Activated gamma-delta T cell (primary cell): ENCODE measurements around the gene GLI1.
"Not testable (repeated sequence)": the region's sequence is repeated elsewhere in the genome, so short reads cannot be mapped to it uniquely, and the experiment has no call there.

Experiments used
- DNase-seq: peaks from one replicate; lab custom pipeline; 2025; lab: John Stamatoyannopoulos, UW

GLI1 gene

DNA sequence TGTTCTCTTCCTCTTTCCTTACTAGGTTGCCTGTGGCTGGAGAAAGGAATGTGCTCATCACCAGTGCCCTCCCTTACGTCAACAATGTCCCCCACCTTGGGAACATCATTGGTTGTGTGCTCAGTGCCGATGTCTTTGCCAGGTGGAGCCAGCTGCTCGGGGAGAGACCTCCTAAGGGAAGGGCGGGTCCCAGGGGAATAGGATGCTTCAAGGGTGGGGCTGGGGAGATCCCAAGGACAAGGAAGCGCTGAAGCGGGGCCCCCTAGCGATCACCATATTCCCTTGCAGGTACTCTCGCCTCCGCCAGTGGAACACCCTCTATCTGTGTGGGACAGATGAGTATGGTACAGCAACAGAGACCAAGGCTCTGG lies 38.5 kb downstream of the GLI1 start:
- DNase-seq, result no peak

- DNase-seq, result no peak
These were observed 39.0 kb downstream of the GLI1 start for GRCh38 chr12:57498571-57498970.

GRCh38 chr12:57500213-57500612 lies 40.6 kb downstream of the GLI1 start:
- DNase-seq, result no peak

DNA sequence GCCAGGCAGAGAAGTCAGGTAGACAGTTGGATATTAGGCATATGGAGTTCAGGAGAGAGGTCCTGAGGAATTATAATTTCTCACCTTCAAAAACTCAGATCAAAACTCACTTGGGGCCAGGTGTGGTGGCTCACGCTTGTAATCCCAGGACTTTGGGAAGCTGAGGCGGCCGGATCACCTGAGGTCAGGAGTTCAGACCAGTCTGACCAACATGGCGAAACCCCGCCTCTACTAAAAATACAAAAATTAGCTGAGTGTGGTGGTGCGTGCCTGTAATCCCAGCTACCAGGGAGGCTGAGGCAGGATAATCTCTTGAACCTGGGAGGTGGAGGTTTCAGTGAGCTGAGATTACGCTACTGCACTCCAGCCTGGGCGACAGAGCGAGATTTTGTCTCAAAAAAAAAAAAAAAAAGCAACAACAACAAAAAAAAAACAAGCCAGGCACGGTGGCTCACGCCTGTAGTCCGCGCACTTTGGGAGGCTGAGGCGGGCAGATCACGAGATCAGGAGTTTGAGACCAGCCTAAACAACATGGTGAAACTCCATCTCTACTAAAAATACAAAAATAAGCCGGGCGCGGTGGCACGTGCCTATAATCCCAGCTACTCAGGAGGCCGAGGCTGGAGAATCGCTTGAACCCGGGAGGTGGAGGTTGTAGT lies 42.9 kb downstream of the GLI1 start:
- not testable (repeated sequence) for DNase-seq

- not testable (repeated sequence) for DNase-seq
These were observed 47.0 kb downstream of the GLI1 start for GRCh38 chr12:57506541-57506940.

- DNase-seq, result not testable (repeated sequence)
These were observed 48.2 kb downstream of the GLI1 start for GRCh38 chr12:57507796-57508195.

DNA sequence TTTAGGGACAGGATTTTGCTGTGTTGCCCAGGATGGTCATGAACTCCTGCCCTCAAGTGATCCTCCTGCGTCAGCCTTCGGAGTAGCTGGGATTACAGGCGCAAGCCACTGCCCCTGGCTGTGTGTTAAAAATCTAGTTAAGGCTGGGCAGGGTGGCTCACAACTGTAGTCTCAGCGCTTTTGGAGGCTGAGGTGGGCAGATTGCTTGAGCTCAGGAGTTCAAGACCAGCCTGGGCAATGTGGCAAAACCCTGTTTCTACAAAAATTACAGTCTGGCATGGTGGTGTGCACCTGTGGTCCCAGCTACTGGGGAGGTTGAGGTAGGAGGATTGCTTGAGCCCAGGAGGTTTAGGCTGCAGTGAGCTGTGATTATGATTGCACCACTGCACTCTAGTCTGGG lies 51.6 kb downstream of the GLI1 start:
- no peak for DNase-seq

DNA sequence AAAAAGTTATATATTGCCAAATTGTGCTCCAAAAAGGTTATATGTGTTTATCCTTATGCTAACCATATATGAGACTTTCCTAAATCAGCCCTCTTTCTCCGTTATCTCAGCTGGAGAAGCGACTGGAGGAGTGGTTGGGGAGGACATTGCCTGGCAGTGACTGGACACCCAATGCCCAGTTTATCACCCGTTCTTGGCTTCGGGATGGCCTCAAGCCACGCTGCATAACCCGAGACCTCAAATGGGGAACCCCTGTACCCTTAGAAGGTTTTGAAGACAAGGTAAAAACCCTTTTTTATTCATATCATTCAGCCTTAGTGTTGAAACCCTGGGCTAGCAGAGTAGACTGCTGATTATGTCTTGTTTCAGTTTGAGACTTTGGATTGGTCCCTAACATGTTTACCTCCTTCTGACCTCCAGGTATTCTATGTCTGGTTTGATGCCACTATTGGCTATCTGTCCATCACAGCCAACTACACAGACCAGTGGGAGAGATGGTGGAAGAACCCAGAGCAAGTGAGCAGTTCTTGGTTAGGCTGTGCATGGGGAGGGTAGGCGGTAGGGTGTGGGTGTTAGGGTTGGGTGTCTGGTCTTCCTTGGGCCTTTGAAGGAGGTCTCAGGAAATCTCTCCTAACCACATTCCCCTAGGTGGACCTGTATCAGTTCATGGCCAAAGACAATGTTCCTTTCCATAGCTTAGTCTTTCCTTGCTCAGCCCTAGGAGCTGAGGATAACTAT lies 52.2 kb downstream of the GLI1 start:
- no peak for DNase-seq

DNA sequence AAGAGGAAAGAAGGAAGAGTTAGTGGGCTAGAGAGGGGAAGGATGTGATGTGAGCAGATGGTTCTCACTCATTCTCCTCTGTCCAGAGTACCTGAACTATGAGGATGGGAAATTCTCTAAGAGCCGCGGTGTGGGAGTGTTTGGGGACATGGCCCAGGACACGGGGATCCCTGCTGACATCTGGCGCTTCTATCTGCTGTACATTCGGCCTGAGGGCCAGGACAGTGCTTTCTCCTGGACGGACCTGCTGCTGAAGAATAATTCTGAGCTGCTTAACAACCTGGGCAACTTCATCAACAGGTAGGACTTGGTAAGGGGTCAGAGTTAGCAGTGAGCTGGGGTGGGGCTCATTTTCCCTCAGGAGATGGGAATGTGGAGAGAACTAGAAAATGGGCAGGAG lies 53.1 kb downstream of the GLI1 start:
- no peak for DNase-seq

- no peak for DNase-seq
These were observed 53.7 kb downstream of the GLI1 start for GRCh38 chr12:57513266-57513665.

DNA sequence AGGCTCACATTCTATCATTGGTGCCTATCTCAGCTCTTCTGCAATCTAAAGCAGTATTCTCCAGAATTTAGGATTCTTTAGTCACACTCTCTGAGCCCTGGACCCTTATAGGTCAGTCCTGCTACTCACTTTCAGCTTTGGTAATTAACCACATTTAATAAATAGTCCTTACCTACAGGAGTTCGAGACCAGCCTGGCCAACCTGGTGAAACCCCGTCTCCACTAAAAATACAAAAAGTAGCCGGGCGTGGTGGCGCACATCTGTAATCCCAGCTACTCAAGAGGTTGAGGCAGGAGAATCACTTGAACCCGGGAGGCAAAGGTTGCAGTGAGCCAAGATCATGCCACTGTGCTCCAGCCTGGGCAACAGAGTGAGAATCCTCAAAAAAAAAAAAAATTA lies 54.1 kb downstream of the GLI1 start:
- not testable (repeated sequence) for DNase-seq

GRCh38 chr12:57514246-57514645 lies 54.7 kb downstream of the GLI1 start:
- DNase-seq, result not testable (repeated sequence)

- DNase-seq, result no peak
These were observed 55.3 kb downstream of the GLI1 start for GRCh38 chr12:57514720-57515407.

DNA sequence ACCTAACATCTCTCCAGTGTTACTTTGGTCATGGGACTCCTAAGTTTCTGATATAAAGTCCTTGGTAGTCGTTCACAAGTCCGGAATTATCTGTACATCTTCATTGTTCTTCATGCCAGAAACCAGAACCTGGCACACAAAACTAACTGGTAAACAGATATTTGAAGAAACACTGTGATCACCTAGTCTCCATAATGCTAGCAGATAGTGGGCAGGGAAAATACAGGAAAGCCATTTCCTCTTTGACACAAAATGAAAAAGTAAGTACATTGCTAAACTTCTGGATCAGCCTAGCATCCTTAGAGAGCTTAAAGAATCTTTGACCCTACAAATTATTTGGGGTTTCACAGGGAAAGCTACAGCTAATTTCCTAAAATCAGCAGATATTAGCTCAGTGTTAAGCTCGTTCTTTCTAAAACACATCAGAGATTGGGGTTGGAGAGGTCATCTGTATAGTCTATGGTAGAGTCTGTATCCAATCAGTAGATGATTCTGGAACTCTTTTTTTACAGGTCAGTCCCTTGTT lies 55.9 kb downstream of the GLI1 start:
- no peak for DNase-seq

DNA sequence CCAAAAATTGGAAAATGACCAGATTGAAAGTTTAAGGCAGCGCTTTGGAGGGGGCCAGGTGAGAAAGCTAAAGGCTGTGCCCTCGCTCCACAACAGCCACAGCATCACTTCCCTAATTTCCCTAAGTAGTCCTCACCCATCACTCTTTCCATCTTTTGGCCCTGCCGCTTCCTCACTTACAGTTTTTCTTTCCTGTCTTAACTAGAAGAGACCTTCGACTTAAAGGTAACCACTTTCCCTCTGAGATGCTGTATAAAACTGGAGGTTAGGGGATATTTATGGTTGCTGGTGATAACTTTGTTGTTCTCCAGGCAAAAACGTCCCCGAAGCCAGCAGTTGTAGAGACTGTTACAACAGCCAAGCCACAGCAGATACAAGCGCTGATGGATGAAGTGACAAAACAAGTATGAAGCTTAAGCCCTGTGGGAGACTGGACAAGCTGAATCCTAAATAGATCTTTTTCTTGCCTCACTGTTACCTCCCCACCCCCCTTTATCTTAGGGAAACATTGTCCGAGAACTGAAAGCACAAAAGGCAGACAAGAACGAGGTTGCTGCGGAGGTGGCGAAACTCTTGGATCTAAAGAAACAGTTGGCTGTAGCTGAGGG lies 56.5 kb downstream of the GLI1 start:
- DNase-seq, result no peak

DNA sequence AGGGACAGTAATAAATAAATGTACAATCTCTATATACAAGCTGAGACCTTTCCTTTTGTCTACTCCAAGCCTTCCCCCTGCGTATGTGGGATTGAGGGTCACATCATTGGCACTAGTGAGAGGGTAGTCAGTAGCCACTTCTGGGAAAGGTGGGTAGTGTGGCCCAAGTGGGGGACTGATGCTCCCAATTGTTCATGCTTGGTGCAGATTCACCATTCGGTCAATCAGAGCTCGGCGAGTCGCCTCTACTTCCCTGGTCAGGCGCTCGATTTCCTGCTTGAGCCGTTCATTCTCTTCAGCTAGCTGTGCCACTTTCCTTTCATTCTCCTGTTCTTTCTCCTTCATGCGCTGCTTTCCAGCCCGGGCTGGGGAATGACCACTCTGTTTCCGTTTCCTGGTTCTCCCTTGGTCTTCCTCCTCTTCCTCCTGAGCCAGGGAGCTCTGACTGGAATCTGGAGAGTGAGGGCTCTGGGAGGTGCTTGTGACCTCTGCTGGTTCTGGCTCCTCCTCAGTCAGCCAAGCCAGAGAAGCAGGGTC lies 57.1 kb downstream of the GLI1 start:
- no peak for DNase-seq

DNA sequence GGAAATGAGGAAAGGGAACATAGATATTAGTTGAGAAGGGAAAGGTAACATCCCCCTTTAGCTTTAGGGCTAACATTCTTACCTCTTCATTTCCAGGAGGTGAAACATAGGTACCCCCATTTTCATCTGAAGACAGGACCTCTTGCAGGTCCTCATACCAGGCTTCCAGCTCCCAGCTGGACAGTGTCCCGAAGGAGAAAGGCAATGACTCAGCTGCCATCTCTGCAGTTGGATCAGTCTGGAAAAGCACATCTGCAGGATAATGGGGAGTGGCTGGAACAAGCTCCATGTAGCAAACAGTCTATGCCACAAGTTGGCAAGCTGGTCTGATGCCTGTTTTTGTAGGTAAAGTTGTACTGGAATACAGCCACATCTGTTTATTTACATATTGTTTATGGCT lies 57.6 kb downstream of the GLI1 start:
- no peak for DNase-seq

DNA sequence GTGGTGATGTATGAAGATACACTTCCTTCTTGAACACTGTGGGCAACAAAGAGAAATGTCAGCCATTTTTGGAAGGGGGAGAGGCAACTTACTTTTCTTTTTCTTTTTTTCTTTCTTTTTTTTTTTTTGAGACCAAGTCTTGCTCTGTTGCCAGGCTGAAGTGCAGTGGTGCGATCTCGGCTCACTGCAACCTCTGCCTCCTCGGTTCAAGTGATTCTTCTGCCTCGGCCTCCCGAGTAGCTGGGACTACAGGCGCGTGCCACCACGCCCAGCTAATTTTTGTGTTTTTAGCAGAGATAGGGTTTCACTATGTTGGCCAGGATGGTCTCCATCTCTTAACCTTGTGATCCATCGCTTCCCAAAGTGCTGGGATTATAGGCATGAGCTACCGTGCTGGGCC lies 58.1 kb downstream of the GLI1 start:
- not testable (repeated sequence) for DNase-seq

DNA sequence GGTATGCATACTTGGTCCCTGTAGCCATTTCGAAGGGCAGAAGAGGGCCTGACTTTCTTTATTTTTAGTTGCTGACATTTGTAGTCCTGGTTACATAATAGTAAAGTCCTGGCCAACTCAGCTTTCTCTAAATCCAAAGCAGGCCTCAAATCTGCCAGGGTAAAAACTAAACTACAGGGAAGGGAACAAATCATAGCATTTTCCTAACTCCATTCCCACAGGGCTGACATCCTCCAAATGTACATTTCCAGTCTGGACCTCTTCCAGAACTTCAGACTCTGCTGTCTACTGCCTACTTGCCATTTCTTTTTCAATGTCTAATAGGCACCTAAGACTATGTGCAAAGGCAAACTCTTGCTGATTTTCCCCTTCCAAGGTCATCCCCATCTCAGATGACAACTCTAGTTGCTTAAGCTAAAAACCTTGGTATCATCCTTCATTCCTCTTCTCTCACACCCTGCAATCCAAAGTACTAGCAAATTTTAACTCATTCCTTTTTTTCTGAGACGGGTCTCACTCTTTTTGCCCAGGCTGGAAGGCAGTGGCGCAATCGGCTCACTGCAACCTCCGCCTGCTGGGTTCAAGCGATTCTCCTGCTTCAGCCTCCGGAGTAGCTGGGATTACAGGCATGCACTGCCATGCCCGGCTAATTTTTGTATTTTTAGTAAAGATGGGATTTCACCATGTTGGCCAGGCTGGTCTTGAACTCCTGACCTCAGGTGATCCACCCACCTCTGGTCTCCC lies 58.8 kb downstream of the GLI1 start:
- DNase-seq, result no peak

DNA sequence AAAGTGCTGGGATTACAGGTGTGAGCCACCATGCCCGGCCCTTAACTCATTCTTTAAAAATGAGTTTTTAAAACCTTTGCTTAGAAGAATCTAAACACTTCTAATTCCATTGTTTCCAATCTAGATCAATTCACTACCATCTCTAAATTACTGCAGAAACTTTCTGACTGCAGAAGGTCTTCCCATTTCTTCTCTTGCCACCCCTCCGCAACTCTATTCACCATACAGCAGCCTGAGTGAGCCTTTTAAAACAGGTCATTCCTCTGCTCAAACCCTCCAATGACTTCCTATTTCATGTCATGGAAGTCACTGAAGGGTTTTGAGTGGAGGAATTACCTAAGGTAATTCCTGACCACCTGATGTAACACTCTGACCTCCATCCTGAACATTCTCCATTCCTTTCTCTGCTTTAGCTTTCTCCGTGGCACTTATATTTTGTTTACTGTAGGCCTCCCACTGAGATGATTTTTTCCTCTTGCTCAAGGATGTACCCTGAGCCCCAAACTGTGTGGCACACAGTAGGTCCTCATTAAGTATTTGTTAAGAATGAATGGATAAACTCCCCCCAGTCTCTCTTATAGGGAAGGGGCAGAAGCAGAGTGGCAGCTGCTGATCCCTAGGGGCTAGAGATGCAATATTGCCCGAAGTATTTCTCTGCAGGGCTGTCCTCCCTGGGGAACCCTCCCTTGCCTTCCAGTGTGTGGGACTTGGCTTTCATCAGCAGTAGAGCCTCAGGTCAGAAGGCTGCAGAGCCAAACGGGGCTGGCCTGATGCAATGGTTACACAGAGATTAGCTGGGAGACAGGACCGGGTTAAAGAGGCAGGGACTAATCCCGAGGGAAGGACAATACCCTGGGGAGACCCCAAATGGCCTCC lies 59.6 kb downstream of the GLI1 start:
- DNase-seq, result no peak

DNA sequence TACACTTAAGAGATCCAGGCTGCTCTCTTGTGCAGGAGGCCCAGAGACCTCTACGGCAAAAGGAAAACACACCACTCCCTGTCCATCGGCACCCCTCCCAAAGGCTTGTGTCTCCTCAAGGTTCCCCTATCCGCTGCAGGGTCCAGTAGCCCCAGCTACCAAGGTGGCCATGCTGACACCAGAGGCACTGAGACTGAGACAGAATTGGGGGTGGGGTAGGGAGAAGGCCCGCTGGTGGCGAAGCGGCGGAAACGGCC lies 60.1 kb downstream of the GLI1 start:
- no peak for DNase-seq
